A549 (cell line): ENCODE data around the gene STRA8. TPM values are rescaled to one million over a fixed set of nuclear protein-coding genes. Genes with fewer than 3 reads are reported as not detected.
A peak's percentile ranks its signal among the peaks of the same experiment; 100 is the strongest.

Source experiments
- ATAC-seq, 2 experiments: fragments of 200-7000 bp in 1 of 2; fragments of >200 bp in 1 of 2; cut with Nextera tagmentation in 1 of 2; cut with Tn5 transposase in 1 of 2; 3 replicates each; pipeline versions ENCODE4 v1.8.0 to v1.9.1; 2018 to 2020; ENCODE audit warnings: mild to moderate bottlenecking in 1 of 2, moderate library complexity in 1 of 2
- CTCF ChIA-PET: fragments of 300-600 bp; sonication (Branson Sonifier 250); formaldehyde crosslinking; extraction: SDS; loops from one replicate; lab custom pipeline; 2021; ENCODE audit warnings: antibody characterized with exemption, inconsistent platforms; lab: Yijun Ruan, JAX
- POLR2A ChIA-PET: fragments of 350-600 bp; formaldehyde crosslinking; extraction: SDS; loops from one replicate; lab custom pipeline; 2021; ENCODE audit warnings: antibody characterized with exemption, inconsistent platforms; lab: Yijun Ruan, JAX
- DNase-seq, 2 experiments: peaks; one replicate each; pipeline versions ENCODE4 v3.0.0 to v3.0.0-alpha.2; 2011 to 2016; ENCODE audit warnings: low read depth in 1 of 2, low spot score in 1 of 2
- FAIRE-seq: peaks from 2 replicates; lab custom pipeline; 2011; peaks lifted over from hg19 to GRCh38; lab: Jason Lieb, UNC
- H3K27ac ChIP-seq, 2 experiments: fragments of >200 bp; sonication (Bioruptor Twin); formaldehyde crosslinking; 3 replicates each; pipeline ENCODE4 v1.5.1; 2016 to 2017
- H3K4me1 ChIP-seq: fragments of >200 bp; sonication (Bioruptor Twin); formaldehyde crosslinking; 3 replicates; pipeline ENCODE4 v1.6.1; 2016
- H3K4me2 ChIP-seq: fragments of >200 bp; sonication (Bioruptor Twin); formaldehyde crosslinking; 3 replicates; pipeline ENCODE4 v1.6.1; 2016
- H3K4me3 ChIP-seq: fragments of >200 bp; sonication (Bioruptor Twin); formaldehyde crosslinking; 3 replicates; pipeline ENCODE4 v1.5.1; 2016
- H3K9me3 ChIP-seq: fragments of >200 bp; sonication (Bioruptor Twin); formaldehyde crosslinking; 3 replicates; pipeline ENCODE4 v1.6.1; 2016
- CBX2 ChIP-seq: fragments of 200-600 bp; sonication (generic); IDR thresholded peaks from 2 replicates; pipeline ENCODE4 v1.6.1; 2016; ENCODE audit warnings: low read depth, mild to moderate bottlenecking, borderline replicate concordance
- CBX8 ChIP-seq: fragments of 200-600 bp; sonication (generic); IDR thresholded peaks from 2 replicates; pipeline ENCODE4 v1.6.1; 2016
- CHD2 ChIP-seq: fragments of 150-350 bp; IDR thresholded peaks from 2 replicates; pipeline ENCODE4 v1.6.1; 2014; ENCODE audit warnings: low read length; ENCODE audit not compliant: partially characterized antibody
- E2F6 ChIP-seq: IDR thresholded peaks from 2 replicates; pipeline ENCODE4 v1.6.1; 2012; ENCODE audit warnings: low read depth, borderline replicate concordance
- EHF ChIP-seq: fragments of 250-450 bp; sonication (Bioruptor Pico); IDR thresholded peaks from 2 replicates; pipeline ENCODE4 v1.5.0; 2020; ENCODE audit warnings: mild to moderate bottlenecking
- EP300 ChIP-seq, 2 experiments: fragments of >200 bp; sonication (Bioruptor Twin); formaldehyde crosslinking; IDR thresholded peaks; 2 replicates in 1 of 2; 3 replicates in 1 of 2; pipeline ENCODE4 v1.6.1; 2016 to 2017
- GATA3 ChIP-seq: IDR thresholded peaks from 2 replicates; pipeline ENCODE4 v1.6.1; 2012; ENCODE audit warnings: borderline replicate concordance
- HES2 ChIP-seq: fragments of >200 bp; sonication (Bioruptor Twin); formaldehyde crosslinking; IDR thresholded peaks from 2 replicates; pipeline ENCODE4 v1.6.1; 2016
- HOXB5 ChIP-seq: fragments of 250-450 bp; sonication (Bioruptor Pico); IDR thresholded peaks from 2 replicates; pipeline ENCODE4 v1.5.0; 2020; ENCODE audit warnings: mild to moderate bottlenecking, moderate library complexity
- JUN ChIP-seq, 2 experiments: fragments of >200 bp; sonication (Bioruptor Twin); formaldehyde crosslinking; IDR thresholded peaks; 2 replicates in 1 of 2; 3 replicates in 1 of 2; pipeline ENCODE4 v1.6.1; 2016 to 2017
- JUNB ChIP-seq: fragments of >200 bp; sonication (Bioruptor Twin); formaldehyde crosslinking; IDR thresholded peaks from 2 replicates; pipeline ENCODE4 v1.6.1; 2016
- KDM1A ChIP-seq: fragments of 200-600 bp; sonication (generic); IDR thresholded peaks from 2 replicates; pipeline ENCODE4 v1.6.1; 2016; ENCODE audit warnings: low read depth, mild to moderate bottlenecking
- KDM5A ChIP-seq: fragments of 200-600 bp; sonication (generic); IDR thresholded peaks from 2 replicates; pipeline ENCODE4 v1.6.1; 2016; ENCODE audit warnings: antibody characterized with exemption, mild to moderate bottlenecking
- MAFK ChIP-seq: fragments of 450-650 bp; IDR thresholded peaks from 2 replicates; pipeline ENCODE4 v1.6.1; 2014; ENCODE audit not compliant: partially characterized antibody
- MYC ChIP-seq: IDR thresholded peaks from 2 replicates; pipeline ENCODE4 v1.6.1; 2012; ENCODE audit warnings: mild to moderate bottlenecking, inconsistent platforms, low read length, improper control_type of control experiment, borderline replicate concordance
- PHF8 ChIP-seq: fragments of 200-600 bp; sonication (generic); IDR thresholded peaks from 2 replicates; pipeline ENCODE4 v1.6.1; 2016; ENCODE audit warnings: low read depth, mild to moderate bottlenecking, antibody characterized with exemption, moderate library complexity, borderline replicate concordance
- RAD21 ChIP-seq, 2 experiments: fragments of >200 bp in 1 of 2; sonication (Bioruptor Twin) in 1 of 2; formaldehyde crosslinking in 1 of 2; IDR thresholded peaks in 1 of 2; conservative IDR thresholded peaks in 1 of 2; 2 replicates in 1 of 2; 3 replicates in 1 of 2; pipeline ENCODE4 v1.6.1; 2012 to 2018; ENCODE audit warnings: inconsistent platforms in 1 of 2
- RARB ChIP-seq: fragments of 250-450 bp; sonication (Bioruptor Pico); IDR thresholded peaks from 2 replicates; pipeline ENCODE4 v1.8.0; 2021; ENCODE audit warnings: mild to moderate bottlenecking, moderate library complexity
- RCOR1 ChIP-seq: fragments of 150-350 bp; IDR thresholded peaks from 2 replicates; pipeline ENCODE4 v1.6.1; 2014; ENCODE audit warnings: antibody characterized with exemption, low read length, low read depth
- REST ChIP-seq: fragments of 200-600 bp; sonication (generic); IDR thresholded peaks from 2 replicates; pipeline ENCODE4 v1.6.1; 2016; ENCODE audit warnings: antibody characterized with exemption, mild to moderate bottlenecking, moderate library complexity
- RFX5 ChIP-seq: fragments of 450-650 bp; IDR thresholded peaks from 2 replicates; pipeline ENCODE4 v1.7.1; 2014; ENCODE audit warnings: antibody characterized with exemption, mild to moderate bottlenecking, moderate library complexity
- SMC3 ChIP-seq: fragments of >200 bp; sonication (Bioruptor Twin); formaldehyde crosslinking; IDR thresholded peaks from 3 replicates; pipeline ENCODE4 v1.6.1; 2018; ENCODE audit warnings: inconsistent platforms
- TFCP2L1 ChIP-seq: fragments of 250-450 bp; sonication (Bioruptor Pico); IDR thresholded peaks from 2 replicates; pipeline ENCODE4 v1.5.0; 2021; ENCODE audit warnings: mild to moderate bottlenecking
- TP53 ChIP-seq: fragments of 250-450 bp; sonication (Bioruptor Pico); IDR thresholded peaks from 2 replicates; pipeline ENCODE4 v1.5.0; 2021; ENCODE audit warnings: mild to moderate bottlenecking, moderate library complexity
- ZC3H11A ChIP-seq: fragments of 450-650 bp; IDR thresholded peaks from 2 replicates; pipeline ENCODE4 v1.6.1; 2014; ENCODE audit warnings: antibody characterized with exemption, mild to moderate bottlenecking
- ZFP36 ChIP-seq: fragments of 450-650 bp; IDR thresholded peaks from 2 replicates; pipeline ENCODE4 v1.6.1; 2014; ENCODE audit warnings: borderline replicate concordance; ENCODE audit not compliant: partially characterized antibody
- ZNF302 ChIP-seq: fragments of 250-450 bp; sonication (Bioruptor Pico); IDR thresholded peaks from 2 replicates; pipeline ENCODE4 v1.9.0; 2021; ENCODE audit warnings: inconsistent platforms, mild to moderate bottlenecking, moderate library complexity
- WGBS: methylation state at CpG from one replicate; pipeline ENCODE4 v1.1.6; 2017; ENCODE audit errors: missing lambda C conversion rate; 5-methylcytosine and 5-hydroxymethylcytosine counted together
- polyA plus RNA-seq, 4 experiments: library from polyadenylated mRNA; depleted of rRNA in 3 of 4; stranded (reverse); fragments of >200 nt; fragmentation: RNase III in 1 of 4; extraction: RNeasy Plus Mini Kit Qiagen cat#74134 plus additional on column Dnase treatment in 1 of 4; gene quantifications; 2 replicates in 3 of 4; 3 replicates in 1 of 4; pipeline ENCODE4 v1.2.3, GENCODE V29; 2011 to 2017

The STRA8 gene
- polyA plus RNA-seq, 2 of the 4 experiments (the other 2 are of a cell fraction): not detected

- FAIRE-seq (no peak), ATAC-seq (no peak), DNase-seq (no peak)
- WGBS: 86% methylated on average over 6 of the region's 6 CpGs
- ChIA-PET POLR2A (no interaction called here), CTCF (interaction anchor here (1.1 kb wide), 1 partner anchor 10 kb away, joined by 4 read pairs; no protein-coding TSS in a partner anchor)
- 0 out of 3 replicates have a peak, but pooled peaks cover 10% of the 10 kb centered on the region for H3K4me1 ChIP-seq
- no peaks in the 10 kb centered on the region for H3K9me3 ChIP-seq
- H3K27ac ChIP-seq: no peak overlapping the region
- H3K4me2 ChIP-seq: no peak overlapping the region
- H3K4me3 ChIP-seq: no peak overlapping the region
- no peak for TF ChIP-seq KDM1A
- TF ChIP-seq RARB (CRISPR knock-in tag): no peak
- no peak for TF ChIP-seq RCOR1
- TF ChIP-seq ZC3H11A: no peak
- TF ChIP-seq EHF (CRISPR knock-in tag): no peak
- no peak for TF ChIP-seq GATA3
- no peak for TF ChIP-seq SMC3
- no peak for TF ChIP-seq ZFP36
Observed at GRCh38 chr7:135208102-135208793, 25.4 kb upstream of the STRA8 start.

GRCh38 chr7:135209225-135209834, 24.3 kb upstream of the STRA8 start:
- WGBS: 90% methylated on average over 7 of the region's 7 CpGs
- POLR2A ChIA-PET: interaction anchor here (1.8 kb wide), 1 partner anchor 38 kb away, joined by 5 read pairs; the partner anchor contains the start of gene CYREN
- TF ChIP-seq RFX5 (no peak), MYC (no peak), JUNB (no peak), EP300 (IDR thresholded peaks at IDR 0.05) (no peak)
- CTCF ChIA-PET: interaction anchor here (0.9 to 1.6 kb wide), 5 partner anchors 11 to 71 kb away, joined by 3 to 5 read pairs (median 3); no protein-coding TSS in a partner anchor
- FAIRE-seq (no peak), ATAC-seq (no peak), DNase-seq (no peak)
- H3K4me1 ChIP-seq: 0 out of 3 replicates have a peak, but pooled peaks cover 10% of the 10 kb centered on the region
- no peak overlapping the region for H3K4me3 ChIP-seq
- H3K9me3 ChIP-seq: no peaks in the 10 kb centered on the region
- H3K4me2 ChIP-seq: no peak overlapping the region
- no peak overlapping the region for H3K27ac ChIP-seq

GRCh38 chr7:135210888-135211178, 22.8 kb upstream of the STRA8 start:
- POLR2A ChIA-PET: interaction anchor here (1.0 to 1.8 kb wide), 4 partner anchors 9 to 47 kb away, joined by 3 to 5 read pairs (median 4); partner anchors contain the start of gene CYREN
- Histone ChIP-seq H3K9me3 (no peaks in the 10 kb centered on the region), H3K4me2 (peak overlapping the region; percentile 81), H3K27ac (peak overlapping the region; percentile 68 to 85), H3K4me3 (peak overlapping the region; percentile 76), H3K4me1 (0 out of 3 replicates have a peak, but pooled peaks cover 10% of the 10 kb centered on the region)
- TF ChIP-seq PHF8 (no peak), ZNF302 (CRISPR knock-in tag) (no peak), JUN (IDR thresholded peaks at IDR 0.05) (no peak), REST (no peak), TP53 (CRISPR knock-in tag) (no peak), E2F6 (no peak), CHD2 (no peak), GATA3 (no peak), MAFK (no peak), MYC (no peak), HOXB5 (no peak), CBX2 (no peak), KDM5A (no peak), HES2 (no peak), JUNB (no peak), CBX8 (no peak), RAD21 (conservative IDR thresholded peaks at IDR 0.05 in 1 of 2, IDR thresholded peaks at IDR 0.05 in 1 of 2) (no peak), TFCP2L1 (no peak)
- DNase-seq (peak in 1 of 2 experiments; percentile 36), FAIRE-seq (no peak), ATAC-seq (peak; percentile 35 to 50)
- CTCF ChIA-PET: interaction anchor here (2.3 kb wide), 1 partner anchor 9 kb away, joined by 7 read pairs; no protein-coding TSS in a partner anchor
- WGBS: 3% methylated on average over 12 of the region's 13 CpGs
